Prostate gland (tissue), 2 donors: Measurements from ENCODE around the gene IL4. TPM values are rescaled to one million over a fixed set of nuclear protein-coding genes. Genes with fewer than 3 reads are reported as not detected.

Source experiments
- DNase-seq: peaks from one replicate; pipeline ENCODE4 v3.0.0-alpha.2; 2019; ENCODE audit warnings: low spot score
- H3K27ac ChIP-seq, 2 donors: fragments of 200-600 bp; sonication (generic); 2 replicates each; pipeline ENCODE4 v1.5.1; 2017 to 2019
- H3K27me3 ChIP-seq: fragments of 200-600 bp; sonication (generic); replicated peaks from 2 replicates; pipeline ENCODE4 v1.5.1; 2019; ENCODE audit not compliant: insufficient read depth
- H3K36me3 ChIP-seq, 2 donors: fragments of 200-600 bp; sonication (generic); 1 replicate in 1 of 2; 2 replicates in 1 of 2; pipeline versions ENCODE4 v1.5.1 to v1.8.1; 2017 to 2019
- H3K4me1 ChIP-seq: fragments of 200-600 bp; sonication (generic); replicated peaks from 2 replicates; pipeline ENCODE4 v1.5.1; 2019
- H3K4me3 ChIP-seq, 2 donors: fragments of 200-600 bp; sonication (generic); 2 replicates each; pipeline ENCODE4 v1.5.1; 2017 to 2019
- H3K9me3 ChIP-seq: fragments of 200-600 bp; sonication (generic); 2 replicates; pipeline ENCODE4 v1.5.1; 2017
- POLR2A ChIP-seq: fragments of 450-650 bp; IDR thresholded peaks from one replicate; pipeline ENCODE4 v1.6.1; 2016; ENCODE audit warnings: antibody characterized with exemption, mild to moderate bottlenecking
- POLR2AphosphoS5 ChIP-seq: sonication (generic); formaldehyde crosslinking; IDR thresholded peaks from one replicate; pipeline ENCODE4 v1.6.1; 2017; ENCODE audit warnings: antibody characterized with exemption
- WGBS: methylation state at CpG from one replicate; pipeline ENCODE4 v1.1.5; 2018; 5-methylcytosine and 5-hydroxymethylcytosine counted together
- intact Hi-C: fragments of 100-400 bp; cut with DNase I; formaldehyde crosslinking; loops from one replicate; pipeline ENCODE4 v1.14.2; 2022
- total RNA-seq, 2 donors: library from RNA; depleted of rRNA; stranded (reverse); fragments of >200 nt; gene quantifications; one replicate each; pipeline ENCODE4 v1.1.0, GENCODE V29; 2016
- TF ChIP-seq, protein P1 (sequence below), 4 experiments: fragments of 200-600 bp in 2 of 4; fragments of 450-650 bp in 2 of 4; sonication (generic) in 2 of 4; IDR thresholded peaks; 1 replicate in 3 of 4; 2 replicates in 1 of 4; pipeline ENCODE4 v1.5.1; 2016 to 2019; ENCODE audit warnings: antibody characterized with exemption in 4 of 4, mild to moderate bottlenecking in 2 of 4, moderate library complexity in 2 of 4

IL4 gene
- total RNA-seq, 2 donors from 2014 or later, result not detected

DNA sequence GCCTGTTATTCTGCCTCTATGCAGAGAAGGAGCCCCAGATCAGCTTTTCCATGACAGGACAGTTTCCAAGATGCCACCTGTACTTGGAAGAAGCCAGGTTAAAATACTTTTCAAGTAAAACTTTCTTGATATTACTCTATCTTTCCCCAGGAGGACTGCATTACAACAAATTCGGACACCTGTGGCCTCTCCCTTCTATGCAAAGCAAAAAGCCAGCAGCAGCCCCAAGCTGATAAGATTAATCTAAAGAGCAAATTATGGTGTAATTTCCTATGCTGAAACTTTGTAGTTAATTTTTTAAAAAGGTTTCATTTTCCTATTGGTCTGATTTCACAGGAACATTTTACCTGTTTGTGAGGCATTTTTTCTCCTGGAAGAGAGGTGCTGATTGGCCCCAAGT, 301 bp upstream of the IL4 start:
- H3K36me3 ChIP-seq, result no peaks in the 10 kb centered on the region
- intact Hi-C loops, result no loop called here
- H3K4me3 ChIP-seq, result no peak overlapping the region
- H3K4me1 ChIP-seq, result no peaks in the 10 kb centered on the region
- H3K27ac ChIP-seq, result no peak overlapping the region
- TF ChIP-seq, protein P1, sequence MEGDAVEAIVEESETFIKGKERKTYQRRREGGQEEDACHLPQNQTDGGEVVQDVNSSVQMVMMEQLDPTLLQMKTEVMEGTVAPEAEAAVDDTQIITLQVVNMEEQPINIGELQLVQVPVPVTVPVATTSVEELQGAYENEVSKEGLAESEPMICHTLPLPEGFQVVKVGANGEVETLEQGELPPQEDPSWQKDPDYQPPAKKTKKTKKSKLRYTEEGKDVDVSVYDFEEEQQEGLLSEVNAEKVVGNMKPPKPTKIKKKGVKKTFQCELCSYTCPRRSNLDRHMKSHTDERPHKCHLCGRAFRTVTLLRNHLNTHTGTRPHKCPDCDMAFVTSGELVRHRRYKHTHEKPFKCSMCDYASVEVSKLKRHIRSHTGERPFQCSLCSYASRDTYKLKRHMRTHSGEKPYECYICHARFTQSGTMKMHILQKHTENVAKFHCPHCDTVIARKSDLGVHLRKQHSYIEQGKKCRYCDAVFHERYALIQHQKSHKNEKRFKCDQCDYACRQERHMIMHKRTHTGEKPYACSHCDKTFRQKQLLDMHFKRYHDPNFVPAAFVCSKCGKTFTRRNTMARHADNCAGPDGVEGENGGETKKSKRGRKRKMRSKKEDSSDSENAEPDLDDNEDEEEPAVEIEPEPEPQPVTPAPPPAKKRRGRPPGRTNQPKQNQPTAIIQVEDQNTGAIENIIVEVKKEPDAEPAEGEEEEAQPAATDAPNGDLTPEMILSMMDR (IDR thresholded peaks at IDR 0.05), result no peak
- no peak for TF ChIP-seq POLR2AphosphoS5
- TF ChIP-seq POLR2A, result no peak
- H3K27me3 ChIP-seq, result no peaks in the 10 kb centered on the region
- WGBS, result 96% methylated on average over 1 of the region's 1 CpG
- H3K9me3 ChIP-seq, result no peaks in the 10 kb centered on the region
- DNase-seq, result no peak

DNA sequence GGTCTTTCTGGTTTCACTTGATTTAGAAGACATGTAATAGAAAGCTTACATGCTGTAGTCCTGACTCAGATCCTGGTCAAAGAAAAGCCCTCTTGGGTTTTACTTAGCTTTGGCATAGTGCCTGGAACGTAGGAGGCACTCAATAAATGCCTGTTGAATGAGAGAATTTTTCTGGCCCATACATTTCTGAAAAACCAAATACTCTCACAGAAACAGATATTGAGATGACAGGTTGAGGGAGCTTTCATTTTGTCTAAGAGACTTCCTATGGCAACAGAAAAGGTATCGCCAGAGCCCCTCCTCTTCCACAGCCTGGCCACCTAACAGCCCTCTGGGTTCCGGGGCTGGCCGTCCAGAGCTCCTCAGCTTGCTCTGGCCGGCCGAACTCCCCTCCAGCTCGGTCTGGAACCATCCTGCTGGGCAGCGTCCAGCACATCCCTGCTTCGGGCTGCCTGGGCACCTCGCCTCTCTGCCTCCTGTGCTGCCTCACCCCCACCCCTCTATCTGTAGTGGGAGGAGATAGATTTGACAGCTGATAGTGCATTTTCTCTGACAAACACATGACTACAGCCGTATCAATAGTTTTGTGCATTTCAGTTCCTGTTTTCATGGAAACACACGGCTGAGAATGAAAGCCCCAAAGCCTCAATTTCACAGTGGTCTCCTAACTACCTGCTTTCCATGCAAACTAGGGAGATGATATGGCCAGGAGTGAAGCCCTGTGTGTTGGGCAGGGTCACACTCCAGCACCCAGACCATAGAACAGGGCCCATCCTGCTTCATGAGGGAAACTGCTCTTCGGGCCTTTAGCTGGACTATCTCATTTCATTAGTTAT, 1.1 kb downstream of the IL4 start:
- H3K27me3 ChIP-seq, result no peaks in the 10 kb centered on the region
- DNase-seq, result peak; percentile 19
- intact Hi-C loops, result no loop called here
- H3K27ac ChIP-seq, result no peak overlapping the region
- H3K9me3 ChIP-seq, result no peaks in the 10 kb centered on the region
- 42% methylated on average over 13 of the region's 13 CpGs for WGBS
- H3K36me3 ChIP-seq, result no peaks in the 10 kb centered on the region
- no peaks in the 10 kb centered on the region for H3K4me1 ChIP-seq
- TF ChIP-seq, protein P1 (IDR thresholded peaks at IDR 0.05), result no peak
- TF ChIP-seq POLR2AphosphoS5, result no peak
- no peak for TF ChIP-seq POLR2A
- H3K4me3 ChIP-seq, result no peak overlapping the region

DNA sequence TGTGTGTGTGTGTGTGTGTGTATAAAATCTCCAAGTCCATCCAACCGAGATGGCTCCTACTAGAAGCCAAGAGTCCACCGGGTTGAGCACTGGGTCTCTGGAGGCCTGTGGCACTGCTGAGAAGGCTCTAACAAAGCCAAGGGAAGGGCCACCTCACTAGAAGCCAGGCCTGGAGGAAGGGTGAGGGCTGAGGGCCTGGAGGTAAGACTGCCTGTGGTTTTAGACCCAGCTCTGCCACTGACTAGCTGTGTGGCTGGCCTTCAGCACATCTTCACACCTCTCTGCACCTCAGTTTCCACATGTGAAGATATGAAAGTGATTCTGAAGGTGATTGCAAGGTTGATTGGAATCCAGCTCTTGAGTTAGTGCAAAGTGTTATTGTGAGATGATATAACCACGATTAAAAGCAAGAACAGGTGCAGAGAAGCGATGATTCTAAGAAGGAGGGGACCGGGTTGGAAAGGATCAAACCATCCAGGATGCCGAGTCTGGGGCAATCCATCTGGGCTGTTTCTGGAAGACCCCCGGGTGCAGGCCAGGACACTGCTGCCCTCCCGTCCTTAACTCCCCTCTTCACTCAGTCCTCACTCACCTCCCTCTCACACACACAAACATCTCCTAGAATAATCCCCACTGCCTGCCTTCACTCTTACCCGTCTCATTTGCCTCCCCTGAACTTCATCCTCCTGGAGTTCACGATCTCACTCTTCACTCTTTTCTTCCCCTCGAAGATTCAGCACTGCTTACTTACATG, 2.3 kb downstream of the IL4 start:
- H3K9me3 ChIP-seq, result no peaks in the 10 kb centered on the region
- WGBS, result 94% methylated on average over 11 of the region's 11 CpGs
- no peaks in the 10 kb centered on the region for H3K36me3 ChIP-seq
- H3K27ac ChIP-seq, result no peak overlapping the region
- no peak for DNase-seq
- no peak for TF ChIP-seq POLR2A
- no peak for TF ChIP-seq POLR2AphosphoS5
- TF ChIP-seq, protein P1 (IDR thresholded peaks at IDR 0.05), result no peak
- no peaks in the 10 kb centered on the region for H3K27me3 ChIP-seq
- H3K4me3 ChIP-seq, result no peak overlapping the region
- intact Hi-C loops, result no loop called here
- no peaks in the 10 kb centered on the region for H3K4me1 ChIP-seq

DNA sequence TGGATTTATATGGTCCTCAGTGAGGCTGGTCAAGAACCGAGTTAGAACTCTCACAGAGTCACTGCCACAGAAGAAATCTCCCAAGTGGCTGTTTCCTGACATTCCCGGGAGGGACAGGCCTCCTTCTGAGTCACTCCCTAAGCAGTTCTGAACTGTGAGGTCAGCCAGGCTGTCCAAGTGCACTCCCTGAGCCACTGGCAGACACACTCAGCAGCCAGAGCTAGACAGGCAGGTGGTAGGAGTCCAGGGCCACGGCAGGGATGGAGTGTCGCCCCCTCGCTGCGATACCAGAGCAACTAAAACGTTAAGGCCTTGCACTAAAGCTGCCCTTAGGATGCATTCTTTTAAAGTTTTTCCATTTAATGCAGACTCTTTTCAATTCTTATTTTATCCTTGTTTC, 3.4 kb downstream of the IL4 start:
- WGBS, result 46% methylated on average over 7 of the region's 7 CpGs
- Histone ChIP-seq H3K4me1 (no peaks in the 10 kb centered on the region), H3K27me3 (no peaks in the 10 kb centered on the region), H3K4me3 (no peak overlapping the region), H3K9me3 (no peaks in the 10 kb centered on the region), H3K36me3 (no peaks in the 10 kb centered on the region), H3K27ac (no peak overlapping the region)
- DNase-seq, result no peak
- intact Hi-C loops, result no loop called here
- TF ChIP-seq POLR2A, result no peak
- TF ChIP-seq, protein P1 (IDR thresholded peaks at IDR 0.05), result peak in 1 of 4 experiments; percentile 11
